Erythroblast (primary cell): ENCODE results near the gene FTO.

ENCODE experiments used
- GATA1 ChIP-seq: IDR thresholded peaks from 2 replicates; pipeline ENCODE4 v1.6.1; 2011; ENCODE audit warnings: low read depth, mild to moderate bottlenecking, control low read depth, low read length, moderate library complexity
- POLR2A ChIP-seq: IDR thresholded peaks from 2 replicates; pipeline ENCODE4 v1.6.1; 2011; ENCODE audit warnings: mild to moderate bottlenecking, low read length

- no peak for TF ChIP-seq POLR2A
- TF ChIP-seq GATA1 = no peak
These were observed 417.0 kb downstream of the FTO start for GRCh38 chr16:54120846-54121480.
